ENCODE results near the gene OR51D1. TPM values are rescaled to one million over a fixed set of nuclear protein-coding genes. Genes with fewer than 3 reads are reported as not detected.

The OR51D1 gene
- polyA plus RNA-seq, 4 donors, result not detected

DNA sequence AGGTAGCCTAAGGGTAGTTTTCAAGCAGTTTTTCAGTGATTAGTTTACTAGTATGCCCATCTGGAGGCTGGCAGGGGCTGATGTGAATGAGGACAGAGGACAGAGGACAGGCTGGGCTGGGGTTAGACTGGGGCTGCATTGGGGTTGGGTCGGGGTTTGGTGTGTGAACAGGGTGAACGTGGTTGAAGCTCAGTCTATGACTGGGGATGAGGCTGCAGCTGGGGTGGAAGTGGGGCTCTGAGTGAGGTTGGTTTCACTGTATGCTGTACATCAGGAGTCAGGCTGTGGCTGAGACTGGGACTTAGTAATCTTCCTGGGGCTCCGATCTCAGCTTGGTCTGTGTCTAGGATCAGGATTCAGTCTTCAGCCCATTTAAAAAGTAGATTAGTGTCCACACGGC lies 7.0 kb downstream of the OR51D1 start:
- no peak for DNase-seq (ENCODE audit: low read depth in 4 of 4, low spot score in 3 of 4)

DNA sequence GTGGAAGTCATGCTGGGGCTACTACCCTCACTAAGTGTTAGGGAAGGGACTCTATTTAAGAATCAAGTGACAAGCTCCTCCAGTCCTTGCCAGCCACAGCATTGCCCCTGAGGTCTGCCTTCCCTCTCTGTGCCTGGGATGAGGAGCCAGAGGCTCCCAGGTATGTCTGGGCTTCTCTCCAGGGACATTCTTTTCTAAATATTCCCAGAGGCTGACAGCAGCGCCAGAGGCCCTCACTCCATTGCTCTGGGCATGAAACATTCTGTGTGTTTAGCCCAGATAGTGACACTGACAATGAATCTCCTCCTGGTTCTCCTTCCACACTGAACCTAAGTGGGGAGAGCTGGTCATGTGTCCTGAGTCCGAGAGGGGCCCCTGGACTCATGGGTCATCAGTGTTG lies 8.7 kb downstream of the OR51D1 start:
- DNase-seq (ENCODE audit: low read depth in 4 of 4, low spot score in 3 of 4), result no peak

DNA sequence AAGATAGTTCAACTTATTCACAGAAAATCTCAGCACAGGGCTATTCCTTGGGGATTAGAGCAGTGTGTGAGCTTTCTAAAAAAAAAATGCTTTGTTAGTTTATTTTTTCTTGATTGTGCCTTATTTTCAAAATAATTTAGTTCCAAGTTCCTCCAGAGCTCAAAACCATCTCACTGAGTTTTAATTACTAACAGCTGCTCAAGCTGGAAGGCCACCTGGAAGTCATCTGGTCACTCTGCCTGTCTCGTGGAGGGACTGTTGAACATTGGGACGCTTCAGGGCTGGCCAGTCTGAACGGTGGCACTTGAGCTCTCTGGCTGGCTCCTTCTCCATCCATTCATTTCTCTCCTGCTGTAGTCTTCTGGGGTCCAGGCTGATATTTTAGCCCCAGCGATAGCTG lies 10.5 kb downstream of the OR51D1 start:
- DNase-seq (ENCODE audit: low read depth in 4 of 4, low spot score in 3 of 4), result no peak

DNA sequence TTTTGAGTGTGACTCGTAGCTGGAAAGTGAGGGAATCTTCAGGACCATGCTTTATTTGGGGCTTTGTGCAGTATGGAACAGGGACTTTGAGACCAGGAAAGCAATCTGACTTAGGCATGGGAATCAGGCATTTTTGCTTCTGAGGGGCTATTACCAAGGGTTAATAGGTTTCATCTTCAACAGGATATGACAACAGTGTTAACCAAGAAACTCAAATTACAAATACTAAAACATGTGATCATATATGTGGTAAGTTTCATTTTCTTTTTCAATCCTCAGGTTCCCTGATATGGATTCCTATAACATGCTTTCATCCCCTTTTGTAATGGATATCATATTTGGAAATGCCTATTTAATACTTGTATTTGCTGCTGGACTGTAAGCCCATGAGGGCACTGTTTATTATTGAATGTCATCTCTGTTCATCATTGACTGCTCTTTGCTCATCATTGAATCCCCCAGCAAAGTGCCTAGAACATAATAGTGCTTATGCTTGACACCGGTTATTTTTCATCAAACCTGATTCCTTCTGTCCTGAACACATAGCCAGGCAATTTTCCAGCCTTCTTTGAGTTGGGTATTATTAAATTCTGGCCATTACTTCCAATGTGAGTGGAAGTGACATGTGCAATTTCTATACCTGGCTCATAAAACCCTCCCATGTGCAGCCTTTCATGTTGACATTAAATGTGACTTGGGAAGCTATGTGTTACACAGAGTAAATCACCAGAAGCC lies 17.5 kb downstream of the OR51D1 start:
- DNase-seq (ENCODE audit: low read depth in 4 of 4, low spot score in 3 of 4), result no peak

DNA sequence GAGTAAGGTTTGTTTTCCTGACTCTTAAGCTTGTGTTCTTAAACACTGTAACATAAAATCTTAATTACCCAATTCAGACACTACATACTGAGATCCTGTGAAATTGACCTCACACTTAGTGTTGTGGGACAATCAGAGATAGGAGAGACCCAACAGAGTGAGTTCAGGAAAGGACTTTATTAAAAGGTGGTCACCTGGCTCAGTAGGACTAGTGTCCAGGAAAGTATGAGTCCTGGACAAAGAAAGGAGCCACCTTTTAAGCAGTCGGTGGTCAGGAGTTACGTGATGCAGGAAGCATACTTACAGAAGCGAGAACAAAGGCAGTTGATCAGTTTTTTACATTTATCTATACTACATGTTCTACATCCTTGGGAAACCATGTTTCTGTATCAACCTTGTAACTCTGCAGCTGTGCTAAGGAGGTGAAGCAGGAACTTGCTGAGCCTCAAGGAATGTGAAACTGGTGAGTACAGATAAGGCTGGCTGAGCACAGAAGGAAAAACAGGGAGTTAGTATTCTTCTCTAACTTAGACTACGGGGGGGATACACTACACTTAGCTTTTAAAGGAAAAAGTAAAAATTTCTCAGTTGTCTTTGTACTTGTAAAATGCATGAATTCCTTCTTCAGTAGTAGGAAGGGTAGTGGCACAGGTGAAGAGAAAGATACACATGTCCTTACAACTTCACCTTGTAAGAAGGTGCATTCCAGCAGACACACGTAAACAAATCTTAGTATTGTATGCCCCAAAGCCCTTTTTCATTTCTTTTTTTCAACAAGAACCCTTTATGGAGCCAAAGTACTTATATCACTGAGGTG lies 21.6 kb downstream of the OR51D1 start:
- DNase-seq (ENCODE audit: low read depth in 4 of 4, low spot score in 3 of 4), result peak in 1 of 4 donors; percentile 22

DNA sequence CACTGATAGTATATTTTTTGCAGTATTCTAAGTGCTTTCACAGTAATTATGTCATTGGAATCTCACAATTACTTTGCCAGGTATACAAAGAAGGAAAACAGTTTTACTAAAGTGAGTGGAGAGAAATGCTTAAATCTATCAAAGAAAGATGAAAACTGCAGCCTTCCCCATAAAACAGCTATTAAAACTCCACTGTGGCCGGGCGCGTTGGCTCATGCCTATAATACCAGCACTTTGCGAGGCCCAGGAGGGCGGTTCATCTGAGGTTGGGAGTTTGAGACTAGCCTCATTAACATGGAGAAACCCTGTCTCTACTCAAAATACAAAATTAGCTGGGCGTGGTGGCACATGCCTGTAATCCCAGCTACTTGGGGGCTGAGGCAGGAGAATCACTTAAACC lies 25.6 kb downstream of the OR51D1 start:
- DNase-seq (ENCODE audit: low read depth in 4 of 4, low spot score in 3 of 4), result no peak

DNA sequence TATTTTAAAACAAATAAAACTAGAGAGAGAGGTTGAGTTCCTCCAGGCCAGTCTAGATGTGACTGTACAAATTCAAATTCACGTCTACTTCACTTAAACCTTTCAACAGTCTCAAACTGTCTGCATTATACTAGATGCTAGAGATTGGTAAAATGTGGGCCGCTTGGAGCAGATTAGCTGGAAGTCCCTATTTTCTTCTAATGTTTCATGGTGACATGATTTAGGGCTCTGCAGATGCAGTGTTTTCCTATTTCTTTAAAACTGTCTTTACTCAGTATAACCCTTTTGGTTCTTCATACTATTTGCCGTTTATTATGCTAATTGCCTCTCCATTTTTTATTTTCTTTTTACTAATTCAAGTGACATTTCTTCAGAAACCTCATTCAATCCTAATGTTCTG lies 26.9 kb downstream of the OR51D1 start:
- no peak for DNase-seq (ENCODE audit: low read depth in 4 of 4, low spot score in 3 of 4)

DNA sequence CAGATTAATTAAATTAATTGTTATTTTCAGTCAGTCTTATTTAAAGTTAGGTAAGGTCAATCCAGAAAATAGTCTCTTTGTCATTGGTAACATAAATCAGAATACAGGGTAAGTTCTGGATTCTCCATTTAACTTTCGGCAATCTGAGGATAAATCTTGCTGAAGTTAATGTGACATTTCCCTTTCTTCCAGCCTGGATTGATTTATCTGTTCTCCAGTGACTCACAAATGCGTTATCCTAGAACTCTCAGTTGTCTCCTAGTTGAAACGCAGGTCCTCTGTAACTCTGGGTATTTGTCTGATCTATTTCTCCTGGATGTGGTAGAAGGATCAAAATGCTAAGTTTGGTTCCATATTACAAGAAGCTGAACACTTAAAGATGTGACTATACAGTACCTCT lies 27.5 kb downstream of the OR51D1 start:
- no peak for DNase-seq (ENCODE audit: low read depth in 4 of 4, low spot score in 3 of 4)

DNA sequence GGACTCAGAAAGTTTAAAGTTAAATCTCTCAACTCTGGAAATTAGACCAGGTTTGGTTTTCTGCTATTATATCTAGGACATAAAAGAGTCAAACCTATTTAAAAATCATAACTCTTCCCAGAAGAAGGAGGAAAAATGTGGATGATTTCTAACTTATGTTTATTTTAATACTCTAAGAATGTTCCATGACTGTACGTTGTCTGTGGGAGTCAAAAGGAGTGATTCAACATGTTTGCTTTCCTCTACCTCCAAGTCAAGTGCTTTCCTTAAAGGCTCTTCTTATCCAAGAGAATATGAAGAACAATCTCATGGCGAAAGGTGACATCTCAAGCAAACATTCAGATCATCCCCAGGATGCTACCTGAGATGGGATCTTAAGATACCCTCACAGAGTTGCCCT lies 28.1 kb downstream of the OR51D1 start:
- DNase-seq (ENCODE audit: low read depth in 4 of 4, low spot score in 3 of 4), result no peak

DNA sequence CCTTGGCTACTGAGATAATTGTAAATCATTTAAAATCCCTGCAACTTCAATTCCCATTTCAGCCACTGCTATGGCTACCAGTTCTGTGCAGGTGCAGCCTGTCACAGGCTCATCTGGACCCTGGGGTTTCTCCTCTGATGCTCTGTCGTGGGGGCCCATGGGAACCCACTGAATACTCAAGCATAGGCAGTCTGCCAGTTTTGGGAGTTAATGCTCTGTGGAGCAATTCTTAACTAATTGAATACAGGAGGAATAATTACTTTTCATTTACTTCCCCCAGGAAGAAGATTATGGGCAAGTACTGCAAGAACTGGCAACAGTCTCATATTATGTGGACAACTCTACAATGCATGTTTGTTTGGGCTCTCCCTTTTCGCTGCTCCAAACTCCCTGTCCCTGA lies 34.5 kb downstream of the OR51D1 start:
- no peak for DNase-seq (ENCODE audit: low read depth in 4 of 4, low spot score in 3 of 4)

DNA sequence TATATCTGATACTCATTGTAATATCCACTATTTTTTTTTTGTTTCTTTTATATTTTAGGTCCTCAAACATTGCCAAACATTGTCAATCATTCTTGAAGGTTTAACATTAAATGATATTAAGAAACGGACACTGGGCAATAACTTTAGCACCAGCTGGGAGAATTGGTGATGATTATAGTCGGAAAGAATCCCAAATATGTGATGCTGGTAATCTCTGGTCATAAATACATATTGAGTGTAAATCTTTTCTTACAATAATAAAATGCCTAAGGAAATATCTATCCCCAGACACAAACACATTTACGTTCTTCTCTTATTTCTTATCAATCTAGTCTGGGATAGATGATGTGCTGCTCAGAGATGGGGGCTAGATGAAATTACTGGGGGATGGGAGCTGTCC lies 35.2 kb downstream of the OR51D1 start:
- no peak for DNase-seq (ENCODE audit: low read depth in 4 of 4, low spot score in 3 of 4)

DNA sequence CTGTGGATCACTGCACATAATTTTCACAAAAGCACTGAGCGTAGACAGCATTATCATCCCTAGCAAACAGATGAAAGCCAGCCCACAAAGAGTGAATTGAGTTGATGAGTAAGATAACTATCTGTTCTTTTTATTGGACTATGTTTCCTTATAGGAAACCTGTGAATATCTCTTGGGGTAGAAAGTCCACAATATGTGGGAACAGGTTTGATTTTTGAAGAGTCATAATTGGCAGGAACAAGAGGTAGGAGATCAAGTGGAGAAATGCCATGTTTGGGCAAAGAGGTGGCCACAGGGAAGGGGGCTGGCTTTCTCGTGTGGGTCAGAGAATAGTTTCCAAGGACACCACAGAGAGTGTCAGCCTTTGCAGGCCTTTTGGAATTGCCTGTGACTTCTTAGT lies 36.5 kb downstream of the OR51D1 start:
- DNase-seq (ENCODE audit: low read depth in 4 of 4, low spot score in 3 of 4), result no peak

DNA sequence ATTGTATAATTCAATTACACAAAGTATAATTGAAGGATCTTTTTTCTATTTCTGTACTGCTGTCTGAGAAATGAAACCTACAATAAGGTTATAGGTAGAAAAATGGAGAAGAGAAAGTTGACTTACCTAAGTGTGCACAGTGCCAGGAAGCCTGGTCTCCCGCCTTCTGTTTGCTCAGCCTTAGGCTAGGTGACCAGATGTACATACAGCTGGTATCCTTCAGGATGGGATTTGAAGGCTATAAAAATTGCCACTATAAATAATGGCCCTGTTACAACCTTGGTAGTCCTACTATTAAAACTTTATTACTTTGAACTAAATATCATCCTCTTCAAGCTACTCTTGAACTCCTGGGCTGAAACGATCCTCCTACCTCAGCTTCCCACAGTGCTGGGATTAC lies 40.7 kb downstream of the OR51D1 start:
- DNase-seq (ENCODE audit: low read depth in 4 of 4, low spot score in 3 of 4), result peak in 2 of 4 donors; percentile 29 to 44

DNA sequence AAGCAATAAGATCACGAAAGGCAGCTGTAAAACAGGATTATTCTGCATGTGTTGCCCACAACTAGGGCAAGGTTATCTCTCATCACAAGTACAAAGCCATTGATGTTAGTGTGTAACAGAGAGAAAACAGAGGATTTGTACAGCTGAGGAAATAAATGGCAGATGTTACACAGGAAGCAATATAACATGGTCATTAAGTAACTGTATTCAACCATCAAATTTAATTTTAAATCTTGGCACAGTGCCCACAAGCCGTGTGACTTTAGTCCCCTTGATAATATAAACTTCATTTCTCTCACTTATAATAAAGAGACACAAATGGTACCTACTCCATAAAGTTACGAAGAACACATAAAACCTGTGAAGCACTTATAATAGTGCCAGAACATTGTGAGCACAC lies 43.1 kb downstream of the OR51D1 start:
- peak in 1 of 4 donors; percentile 32 for DNase-seq (ENCODE audit: low read depth in 4 of 4, low spot score in 3 of 4)

DNA sequence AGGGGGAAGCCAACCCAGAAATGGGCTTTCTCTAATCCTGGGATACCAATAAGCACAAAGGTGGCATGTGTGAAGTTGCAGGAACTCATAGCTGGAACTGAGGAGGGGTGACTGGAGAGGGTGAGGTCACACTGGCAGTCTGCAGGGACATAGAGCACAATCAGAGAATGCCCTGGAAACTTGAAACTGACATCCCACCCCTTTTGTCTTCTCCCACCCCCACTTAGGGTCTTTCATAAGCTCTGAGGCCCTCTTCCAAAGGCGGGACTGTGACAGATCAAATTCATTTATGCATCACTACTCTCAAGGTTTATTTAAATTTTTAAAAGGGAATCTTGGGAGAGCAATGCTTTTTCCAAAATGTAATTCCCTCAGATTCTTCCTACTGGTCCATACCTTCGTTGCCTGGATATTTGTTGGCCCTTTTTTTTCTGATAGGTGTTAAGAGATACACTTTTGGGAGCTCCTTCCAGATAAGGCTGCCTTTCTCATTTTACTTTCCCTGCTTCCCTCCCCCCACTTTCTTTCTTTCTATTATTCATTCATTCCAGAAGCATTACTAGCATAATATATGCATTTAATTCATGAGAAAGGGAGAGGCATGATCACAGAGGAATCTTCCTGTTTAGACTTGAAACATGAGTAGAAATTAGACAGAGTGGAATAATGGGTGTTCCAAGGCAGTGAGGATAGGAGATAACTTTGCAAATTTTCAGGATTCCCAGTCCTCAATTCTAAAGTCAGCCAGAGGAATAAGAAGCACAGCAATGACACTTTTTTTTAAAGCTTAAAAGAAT lies 45.5 kb downstream of the OR51D1 start:
- no peak for DNase-seq (ENCODE audit: low read depth in 4 of 4, low spot score in 3 of 4)

DNA sequence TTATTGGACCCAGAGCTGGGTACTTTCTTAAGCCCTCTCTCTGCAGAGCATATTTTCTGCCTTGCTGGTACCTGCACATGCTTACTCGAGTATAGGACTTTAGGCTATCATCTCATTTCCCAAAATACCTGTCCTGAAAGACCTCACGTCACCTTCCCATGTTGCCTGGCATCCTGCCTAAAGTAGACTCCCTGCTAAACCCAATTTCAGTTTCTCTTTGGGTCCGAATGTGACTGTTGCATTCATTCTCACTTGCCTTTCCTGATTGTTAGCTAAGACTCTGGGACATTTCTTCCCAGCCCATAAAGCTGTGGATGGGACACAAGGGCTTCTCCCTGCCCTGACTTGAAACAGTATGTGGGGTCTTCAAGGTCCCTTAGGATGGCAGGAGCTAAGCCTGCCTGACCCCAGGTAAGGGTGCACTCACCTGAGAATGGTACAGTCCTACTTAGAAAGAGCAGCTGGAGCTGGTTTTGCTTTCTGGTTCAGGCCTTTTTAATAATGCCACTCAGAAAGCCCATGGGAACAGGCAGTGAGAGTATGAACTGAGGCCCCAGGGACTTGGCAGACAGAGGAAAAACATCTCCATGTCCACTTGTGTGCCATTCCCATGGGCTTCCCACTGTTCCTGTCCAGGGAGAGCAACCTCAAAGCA lies 47.5 kb downstream of the OR51D1 start:
- DNase-seq (ENCODE audit: low read depth in 4 of 4, low spot score in 3 of 4), result no peak

Other genes with a start within 250 kb of the OR51D1 start
- gene TRIM21, start 243.8 kb upstream of the OR51D1 start, polyA plus RNA-seq (ENCODE audit: insufficient read length in 4 of 4), result 10 to 100 TPM; 18.5 to 23.2 (median 21.9) TPM
- gene OR52K2, start 188.2 kb upstream of the OR51D1 start, polyA plus RNA-seq (ENCODE audit: insufficient read length in 4 of 4), result not detected
- gene OR52K1, start 154.8 kb upstream of the OR51D1 start, polyA plus RNA-seq (ENCODE audit: insufficient read length in 4 of 4), result under 1 TPM; 0.07 to 0.15 (median 0.11) TPM
- gene OR52M1, start 92.3 kb upstream of the OR51D1 start, polyA plus RNA-seq (ENCODE audit: insufficient read length in 4 of 4), result not detected
- gene OR52I2, start 55.7 kb upstream of the OR51D1 start, polyA plus RNA-seq (ENCODE audit: insufficient read length in 4 of 4), result under 1 TPM in 1 of 4 donors, not detected in 3; 0.04 TPM
- gene OR52I1, start 43.4 kb upstream of the OR51D1 start, polyA plus RNA-seq (ENCODE audit: insufficient read length in 4 of 4), result under 1 TPM in 1 of 4 donors, not detected in 3; 0.06 TPM
- 10 to 100 TPM; 19.1 to 22.6 (median 20.7) TPM for gene TRIM68, start 29.2 kb upstream of the OR51D1 start, polyA plus RNA-seq (ENCODE audit: insufficient read length in 4 of 4)
- gene OR51E1, start 6.5 kb downstream of the OR51D1 start, polyA plus RNA-seq (ENCODE audit: insufficient read length in 4 of 4), result 1 to 10 TPM; 1.4 to 2.2 (median 1.8) TPM
- under 1 TPM; 0.64 to 1.00 (median 0.72) TPM for gene OR51E2, start 60.4 kb downstream of the OR51D1 start, polyA plus RNA-seq (ENCODE audit: insufficient read length in 4 of 4)
- gene MMP26, start 67.3 kb downstream of the OR51D1 start, polyA plus RNA-seq (ENCODE audit: insufficient read length in 4 of 4), result under 1 TPM; 0.19 to 0.74 (median 0.25) TPM
- not detected for gene OR51F1, start 132.5 kb downstream of the OR51D1 start, polyA plus RNA-seq (ENCODE audit: insufficient read length in 4 of 4)
- not detected for gene OR52R1, start 166.9 kb downstream of the OR51D1 start, polyA plus RNA-seq (ENCODE audit: insufficient read length in 4 of 4)
- gene OR51F2, start 183.8 kb downstream of the OR51D1 start, polyA plus RNA-seq (ENCODE audit: insufficient read length in 4 of 4), result not detected
- gene OR51S1, start 211.7 kb downstream of the OR51D1 start, polyA plus RNA-seq (ENCODE audit: insufficient read length in 4 of 4), result not detected
- gene OR51T1, start 244.4 kb downstream of the OR51D1 start, polyA plus RNA-seq (ENCODE audit: insufficient read length in 4 of 4), result not detected

All from right renal pelvis (tissue), 4 donors.